Measurements from ENCODE around the gene TNS1. TPM values are rescaled to one million over a fixed set of nuclear protein-coding genes. Genes with fewer than 3 reads are reported as not detected.
A peak's percentile ranks its signal among the peaks of the same experiment; 100 is the strongest.

The TNS1 gene
- total RNA-seq, 1 donor from 2014 or later, result 705 TPM

- ATAC-seq (peak; percentile 7), DNase-seq (ENCODE audit: missing footprints) (peak; percentile 50)
- intact Hi-C loops (cut with DNase I), result no loop called here
These were observed 122.4 kb downstream of the TNS1 start for GRCh38 chr2:217880287-217880889.

DNA sequence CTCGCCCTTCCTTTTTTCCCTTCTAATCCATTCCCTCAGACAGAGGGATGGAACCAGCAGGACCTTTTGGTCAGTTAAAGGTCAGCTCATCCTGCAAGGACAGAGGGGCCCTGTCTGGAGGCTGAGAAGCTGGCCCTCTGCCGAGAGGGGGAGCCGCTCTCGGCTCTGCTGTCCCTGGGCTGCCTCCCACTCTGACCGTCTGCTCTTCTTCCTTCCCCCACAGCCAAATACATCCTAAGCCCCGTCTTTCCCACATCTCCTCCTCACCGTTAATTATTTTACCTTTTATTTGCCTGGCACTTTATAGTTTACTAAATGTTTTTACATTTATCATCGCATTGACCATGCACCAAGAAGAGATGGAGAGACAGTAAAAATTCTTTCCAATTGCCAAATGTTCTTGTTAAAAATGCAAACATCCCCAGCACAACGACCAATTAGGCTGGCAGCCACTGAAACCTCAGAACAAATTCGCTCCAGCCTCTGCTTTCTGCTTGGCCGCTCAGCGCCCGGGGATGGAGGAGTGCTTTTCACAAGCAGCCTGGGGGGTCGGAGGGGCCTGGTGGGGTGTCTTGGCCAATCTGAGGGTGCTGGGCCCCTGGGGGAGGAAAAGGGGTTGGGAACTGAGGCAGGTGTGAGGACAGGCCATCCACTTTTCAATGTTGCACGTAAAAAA, 123.7 kb downstream of the TNS1 start:
- ATAC-seq, result no peak
- DNase-seq (ENCODE audit: missing footprints), result peak; percentile 53
- intact Hi-C loops (cut with DNase I), result no loop called here

DNA sequence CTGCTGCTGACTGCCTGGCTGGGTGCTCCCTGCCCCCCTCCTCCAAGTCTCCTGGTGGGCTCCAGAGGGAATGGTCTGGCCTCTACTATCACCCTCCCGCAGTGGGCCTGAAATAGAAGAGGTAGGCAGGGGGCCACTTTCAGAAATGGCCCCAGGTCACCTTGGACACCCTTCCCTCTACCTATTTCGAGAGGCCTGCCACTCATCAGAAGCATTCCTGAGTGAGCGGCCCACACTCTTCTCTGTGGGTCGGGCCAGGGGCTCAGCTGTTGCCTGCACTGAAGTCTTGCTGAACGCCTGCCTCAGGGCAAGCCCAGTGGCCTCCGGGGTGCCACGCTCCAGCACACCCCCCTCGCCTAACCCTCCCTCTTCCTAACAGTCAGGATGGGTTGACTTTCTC, 124.9 kb downstream of the TNS1 start:
- DNase-seq (ENCODE audit: missing footprints) (peak; percentile 58), ATAC-seq (peak; percentile 10)
- intact Hi-C loops (cut with DNase I), result no loop called here

- ATAC-seq (no peak), DNase-seq (ENCODE audit: missing footprints) (peak; percentile 15)
These were observed 126.6 kb downstream of the TNS1 start for GRCh38 chr2:217876253-217876570.

GRCh38 chr2:217875556-217876252, 127.1 kb downstream of the TNS1 start:
- ATAC-seq (no peak), DNase-seq (ENCODE audit: missing footprints) (no peak)
- intact Hi-C loops (cut with DNase I), result no loop called here

More at GRCh38 chr2:217876253-217876570, 126.6 kb downstream of the TNS1 start:
- intact Hi-C loops (cut with DNase I), result no loop called here

DNA sequence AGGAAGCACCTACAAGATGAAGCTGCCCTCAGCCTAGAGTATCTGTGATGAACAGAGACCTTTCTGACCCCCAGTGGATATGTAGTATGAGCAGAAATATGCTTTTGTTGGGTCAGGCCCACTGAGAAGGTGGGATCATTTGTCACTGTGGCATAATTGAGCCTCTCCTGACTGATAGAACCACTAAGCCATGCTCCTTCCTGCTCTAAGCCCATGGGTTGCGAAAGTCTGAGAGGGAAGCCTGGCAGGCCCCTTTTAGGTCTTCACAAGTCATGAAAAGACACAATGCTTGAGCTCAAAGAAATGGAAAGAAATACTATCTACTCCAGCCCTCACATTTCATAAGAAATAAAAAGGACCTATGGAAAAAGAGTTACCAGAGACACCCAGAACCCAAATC, 127.7 kb downstream of the TNS1 start:
- ATAC-seq (no peak), DNase-seq (ENCODE audit: missing footprints) (no peak)
- intact Hi-C loops (cut with DNase I), result no loop called here

DNA sequence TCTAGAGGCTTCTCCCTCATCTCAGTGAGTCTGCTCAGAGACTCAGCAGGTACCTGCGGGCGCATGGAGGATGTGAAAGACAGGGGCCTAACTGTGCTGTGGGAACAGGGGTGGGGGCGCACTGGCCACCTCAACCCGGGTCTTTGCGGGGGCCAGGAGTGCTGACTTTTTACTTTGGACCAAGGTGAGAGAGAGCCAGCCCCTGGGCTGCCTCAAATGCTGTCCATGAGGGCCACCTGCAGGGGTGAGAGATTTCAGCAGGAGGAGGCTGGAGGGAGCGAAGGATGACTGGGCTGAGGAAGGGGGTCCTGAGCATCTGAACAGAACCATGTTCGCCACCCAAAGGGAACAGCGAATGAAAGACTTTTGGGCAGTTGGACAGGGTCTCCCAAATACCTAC, 129.4 kb downstream of the TNS1 start:
- no peak for ATAC-seq
- peak; percentile 26 for DNase-seq (ENCODE audit: missing footprints)
- intact Hi-C loops (cut with DNase I), result no loop called here

- DNase-seq (ENCODE audit: missing footprints) (no peak), ATAC-seq (no peak)
- intact Hi-C loops (cut with DNase I), result no loop called here
These were observed 130.5 kb downstream of the TNS1 start for GRCh38 chr2:217872319-217872718.

GRCh38 chr2:217870528-217871011, 132.2 kb downstream of the TNS1 start:
- DNase-seq (ENCODE audit: missing footprints) (peak; percentile 62), ATAC-seq (peak; percentile 26)
- intact Hi-C loops (cut with DNase I), result no loop called here

DNA sequence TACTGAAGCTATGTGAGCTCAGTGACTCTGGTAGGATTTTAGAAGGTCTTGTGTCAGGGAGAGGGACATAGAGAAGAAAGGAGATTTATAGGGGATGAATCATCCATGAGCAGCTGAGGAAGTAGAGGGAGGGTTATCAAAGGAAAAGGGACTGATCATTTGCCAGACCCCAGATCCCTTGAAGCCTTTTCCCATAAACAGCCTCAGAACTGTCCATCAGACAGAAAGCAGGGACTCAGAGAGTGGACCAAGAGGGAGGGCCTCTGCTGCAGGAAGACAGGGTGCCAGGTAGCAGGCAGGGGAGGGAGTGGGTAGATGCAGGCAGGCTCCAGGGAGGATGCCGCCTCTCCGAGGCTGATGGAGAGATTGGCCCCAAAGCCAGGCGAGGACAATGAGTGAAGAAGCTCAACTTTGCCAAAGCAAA, 133.9 kb downstream of the TNS1 start:
- DNase-seq (ENCODE audit: missing footprints), result peak; percentile 59

DNA sequence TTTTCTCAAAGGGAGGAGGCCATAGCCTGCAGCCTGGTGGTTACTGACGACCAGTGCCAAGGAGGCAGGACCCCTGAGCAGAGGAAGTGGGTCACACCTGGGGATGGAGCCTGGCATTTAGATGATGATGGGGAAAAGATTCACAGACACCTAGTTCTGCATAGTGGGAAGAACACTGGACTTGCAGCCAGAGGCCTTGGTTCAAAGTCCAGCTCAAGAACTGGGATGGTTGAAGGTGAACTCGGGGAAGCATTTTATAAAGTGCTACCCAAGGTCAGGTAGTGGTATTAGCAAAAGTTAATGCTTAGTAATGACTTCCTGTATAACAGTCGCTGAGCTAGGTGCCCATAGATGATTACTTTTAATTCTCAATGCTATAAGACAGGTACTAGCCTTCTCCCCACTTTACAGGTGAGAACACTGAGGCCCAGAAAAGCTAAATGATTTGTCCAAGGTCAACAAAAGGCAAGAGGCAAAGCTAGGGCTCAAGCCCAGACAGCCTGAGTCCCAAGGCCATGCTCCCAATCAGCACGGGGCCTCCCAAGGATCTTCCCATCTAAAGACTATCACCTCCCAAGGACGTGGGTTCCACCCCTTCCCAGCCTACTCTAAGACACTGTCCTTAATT, 134.4 kb downstream of the TNS1 start:
- no peak for ATAC-seq
- no peak for DNase-seq (ENCODE audit: missing footprints)
- intact Hi-C loops (cut with DNase I), result no loop called here

More for the DNA sequence above, 133.9 kb downstream of the TNS1 start:
- ATAC-seq, result no peak
- intact Hi-C loops (cut with DNase I), result no loop called here

DNA sequence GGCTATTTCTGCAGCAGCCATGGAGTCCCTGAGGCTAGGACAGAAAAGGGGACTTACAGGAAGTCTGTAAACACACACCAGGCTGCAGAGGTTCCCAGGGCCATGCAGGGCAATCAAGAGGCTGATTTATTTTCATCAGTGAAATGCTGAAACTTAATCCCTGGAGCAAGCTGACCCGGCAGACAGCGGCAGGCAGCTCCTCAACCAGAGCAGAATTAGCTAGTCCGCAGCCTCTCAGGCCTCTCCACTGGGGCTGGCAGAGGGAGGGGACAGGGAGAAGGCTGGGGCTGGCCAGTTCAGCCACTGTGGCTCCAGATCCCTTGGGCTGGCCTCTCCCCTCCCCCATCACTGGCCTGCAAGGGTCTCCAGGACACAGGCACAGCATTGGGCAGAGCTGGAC, 136.3 kb downstream of the TNS1 start:
- DNase-seq (ENCODE audit: missing footprints) (peak; percentile 35), ATAC-seq (no peak)
- intact Hi-C loops (cut with DNase I), result no loop called here

DNA sequence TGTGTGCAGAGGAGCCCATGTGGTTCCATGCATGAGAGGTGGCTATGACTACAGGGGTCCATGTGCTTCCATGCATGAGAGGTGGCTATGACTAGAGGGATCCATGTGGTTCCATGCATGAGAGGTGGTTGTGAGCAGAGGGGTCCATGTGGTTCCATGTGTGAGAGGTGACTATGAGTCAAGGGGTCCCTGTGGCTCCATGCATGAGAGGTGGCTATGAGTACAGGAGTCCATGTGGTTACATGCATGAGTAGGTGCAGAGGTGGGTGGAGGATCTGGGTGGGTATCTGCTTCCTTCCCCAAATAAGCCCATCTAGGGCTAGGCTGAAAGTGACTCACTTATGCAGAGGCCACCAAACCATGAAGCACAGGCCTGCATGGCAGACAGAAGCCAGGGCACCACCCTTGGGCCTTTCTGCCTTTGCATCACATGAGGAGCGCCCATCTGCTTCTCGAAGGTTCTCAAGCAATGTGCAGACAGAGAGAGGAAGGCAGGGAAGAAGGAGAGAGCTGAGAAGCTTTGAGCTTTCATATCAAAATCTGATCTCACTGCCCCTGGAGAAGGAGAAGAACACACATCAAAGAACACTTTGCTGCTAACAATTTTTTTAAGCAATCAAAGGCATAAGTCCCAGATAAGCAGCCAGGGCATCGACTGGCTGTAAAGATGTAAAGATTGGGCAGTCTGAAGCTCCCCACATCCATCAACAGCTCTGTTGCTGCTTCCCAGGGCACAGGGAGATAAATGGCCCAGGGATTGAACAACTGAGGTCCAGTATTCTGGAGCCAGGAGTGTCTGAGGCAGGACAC, 137.6 kb downstream of the TNS1 start:
- intact Hi-C loops (cut with DNase I), result no loop called here

DNA sequence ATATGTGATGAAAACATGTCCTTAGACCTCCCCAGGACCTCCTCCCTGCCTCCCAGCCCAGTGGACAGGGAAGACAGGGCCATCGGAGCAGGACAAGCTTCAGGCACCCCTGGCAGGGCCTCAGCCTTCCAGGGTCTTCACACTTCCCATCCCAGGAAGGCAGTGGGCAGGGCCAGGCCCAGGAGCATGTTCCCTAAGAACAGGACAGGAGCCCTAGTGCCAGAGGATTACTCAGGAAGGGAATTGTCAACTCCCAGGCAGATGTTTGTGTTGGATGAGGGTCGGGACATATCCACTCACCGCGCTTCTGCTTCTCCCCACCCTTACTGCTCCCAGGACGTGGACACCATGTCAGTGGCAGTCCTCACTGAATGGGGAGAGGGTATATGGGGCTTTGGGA, 138.9 kb downstream of the TNS1 start:
- intact Hi-C loops (cut with DNase I), result no loop called here
- ATAC-seq, result peak; percentile 66
- DNase-seq (ENCODE audit: missing footprints), result peak; percentile 74

More for the DNA sequence above, 137.6 kb downstream of the TNS1 start:
- DNase-seq (ENCODE audit: missing footprints) (peak; percentile 23), ATAC-seq (no peak)

GRCh38 chr2:217861334-217861877, 141.4 kb downstream of the TNS1 start:
- intact Hi-C loops (cut with DNase I), result no loop called here
- ATAC-seq, result no peak

DNA sequence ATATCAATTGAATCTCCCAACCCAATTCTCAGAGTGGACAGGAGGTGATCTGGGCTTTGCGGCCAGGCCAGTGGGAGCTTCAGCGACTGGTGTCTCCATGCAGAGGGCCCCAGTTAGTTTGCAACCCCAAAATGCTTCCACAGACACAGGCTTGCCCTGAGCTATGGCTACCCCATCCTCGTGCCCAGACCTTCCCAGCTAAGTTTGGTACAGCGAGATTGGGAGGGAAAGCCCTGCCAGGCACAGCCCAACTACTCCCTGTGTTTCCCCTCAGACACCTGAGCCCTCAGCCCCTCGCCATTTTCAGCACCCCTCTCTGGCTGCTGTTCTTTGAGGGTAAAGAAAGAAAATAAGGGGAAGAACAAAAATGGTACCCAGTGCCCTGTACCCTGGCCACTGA, 142.9 kb downstream of the TNS1 start:
- intact Hi-C loops (cut with DNase I), result loop anchor here (10.0 kb wide), 1 partner anchor 55 kb away; no protein-coding TSS in a partner anchor
- ATAC-seq (no peak), DNase-seq (ENCODE audit: missing footprints) (no peak)

More at GRCh38 chr2:217861334-217861877, 141.4 kb downstream of the TNS1 start:
- no peak for DNase-seq (ENCODE audit: missing footprints)

DNA sequence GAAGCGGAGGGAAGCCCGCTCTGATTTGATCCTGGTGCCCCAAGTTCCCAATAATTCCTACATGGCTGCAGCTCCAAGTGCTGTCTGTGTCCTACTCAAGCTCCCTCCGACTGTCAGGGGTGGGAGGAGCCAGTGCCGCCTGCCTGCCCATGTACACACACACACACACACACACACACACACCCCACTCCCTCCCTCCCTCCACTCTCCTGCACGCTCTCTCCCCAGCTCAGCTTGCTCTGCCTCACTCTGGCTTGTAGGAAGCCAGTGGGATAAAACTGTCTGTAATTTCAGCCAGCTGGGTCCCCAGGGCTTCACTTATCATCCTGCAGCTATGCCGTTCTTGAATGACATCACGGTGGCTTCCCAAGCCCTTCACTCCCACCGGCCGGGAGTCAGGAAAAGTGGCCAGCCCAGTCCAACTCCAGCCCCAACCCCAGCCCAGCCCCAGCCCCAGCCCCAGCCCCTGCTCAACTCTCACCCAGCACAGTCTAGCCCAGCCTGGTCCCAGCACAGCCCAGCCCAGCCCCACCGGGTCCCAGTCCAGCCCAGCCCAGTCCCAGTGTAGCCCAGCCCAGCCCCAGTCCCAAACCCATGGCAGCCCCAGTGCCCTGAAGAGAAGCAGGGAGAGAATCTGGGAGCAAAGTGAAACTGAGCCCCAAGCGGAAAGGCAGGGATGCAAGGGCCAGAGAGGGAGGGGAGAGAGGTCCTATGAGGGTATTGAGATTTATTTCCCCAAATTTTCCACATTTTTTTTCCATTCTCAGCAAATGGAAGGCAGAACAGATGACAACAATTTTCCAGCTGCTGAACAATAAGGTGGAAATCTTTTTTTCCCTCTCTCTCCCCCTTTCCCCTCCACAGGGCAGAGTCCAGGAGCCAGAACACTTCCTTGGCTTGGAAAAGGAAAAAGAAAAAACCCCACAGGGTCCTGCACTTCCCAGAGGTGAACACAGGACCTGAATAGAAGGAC, 144.0 kb downstream of the TNS1 start:
- intact Hi-C loops (cut with DNase I), result loop anchor here (10.0 kb wide), 1 partner anchor 54 kb away; no protein-coding TSS in a partner anchor
- peak; percentile 82 for ATAC-seq

More for the DNA sequence above, 144.0 kb downstream of the TNS1 start:
- peak; percentile 89 for DNase-seq (ENCODE audit: missing footprints)

All from Right ventricle myocardium inferior (tissue), 1 donor.